Gastroesophageal sphincter (tissue), 3 donors: Measurements from ENCODE around the gene DNASE1.

Experiments
- CTCF ChIP-seq, 4 experiments: fragments of 200-600 bp in 2 of 4; fragments of 450-650 bp in 2 of 4; sonication (generic) in 1 of 4; IDR thresholded peaks; one replicate each; pipeline ENCODE4 v1.5.1; 2017 to 2019; ENCODE audit warnings: antibody characterized with exemption in 4 of 4, mild to moderate bottlenecking in 2 of 4, moderate library complexity in 2 of 4
- POLR2A ChIP-seq, 2 donors: fragments of 450-650 bp; IDR thresholded peaks; one replicate each; pipeline ENCODE4 v1.6.1; 2017; ENCODE audit warnings: antibody characterized with exemption in 2 of 2, mild to moderate bottlenecking in 2 of 2, moderate library complexity in 1 of 2
- POLR2AphosphoS5 ChIP-seq: sonication (generic); formaldehyde crosslinking; IDR thresholded peaks from one replicate; pipeline ENCODE4 v1.6.1; 2017; ENCODE audit warnings: antibody characterized with exemption

- no peak for TF ChIP-seq CTCF (IDR thresholded peaks at IDR 0.05)
- no peak for TF ChIP-seq POLR2AphosphoS5
- TF ChIP-seq POLR2A (IDR thresholded peaks at IDR 0.05), result no peak
Observed at GRCh38 chr16:3659251-3659650, 4.8 kb downstream of the DNASE1 start.
